Measurements from ENCODE around the gene ITCH. TPM values are rescaled to one million over a fixed set of nuclear protein-coding genes. Genes with fewer than 3 reads are reported as not detected.
"Not testable (repeated sequence)": the region's sequence is repeated elsewhere in the genome, so short reads cannot be mapped to it uniquely, and the experiment has no call there.

ITCH gene
- total and polyA plus RNA-seq, 2 experiments from 2014 or later = 22.1 to 61.2 TPM

DNA sequence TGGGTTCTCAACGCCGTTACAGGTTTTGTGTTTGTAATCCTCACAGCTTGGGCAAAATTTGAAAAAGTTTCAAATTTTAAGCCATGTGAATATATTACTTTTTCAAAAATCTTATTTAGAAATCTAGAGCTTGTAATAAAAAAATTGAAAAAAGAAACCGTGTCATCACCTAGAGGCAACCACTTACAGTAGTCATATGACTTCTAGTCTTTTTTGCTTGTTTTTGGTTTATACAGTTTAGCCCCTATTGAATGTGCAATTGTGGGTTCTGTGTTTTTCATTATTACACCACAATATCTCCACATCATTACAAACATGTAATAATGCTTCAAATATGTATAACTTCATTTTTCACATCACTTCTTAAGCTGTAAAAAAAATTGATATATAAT lies 154.0 kb downstream of the ITCH start:
- WGBS (ENCODE audit: low lambda C conversion rate, missing lambda C conversion rate) = 8% methylated on average over 3 of the region's 3 CpGs

DNA sequence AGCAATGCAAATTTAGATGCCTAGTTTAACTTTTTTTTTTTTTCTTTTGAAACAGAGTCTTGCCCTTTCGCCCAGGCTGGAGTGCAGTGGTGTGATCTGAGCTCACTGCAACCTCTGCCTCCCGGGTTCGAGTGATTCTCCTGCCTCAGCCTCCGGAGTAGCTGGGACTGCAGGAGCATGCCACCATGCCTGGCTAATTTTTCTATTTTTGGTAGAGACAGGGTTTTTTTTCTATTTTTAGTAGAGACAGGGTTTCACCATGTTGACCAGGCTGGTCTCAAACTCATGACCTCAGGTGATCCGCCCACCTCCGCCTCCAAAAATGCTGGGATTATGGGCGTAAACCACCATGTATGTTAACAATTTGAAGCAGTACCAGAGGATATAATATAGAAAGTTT lies 155.8 kb downstream of the ITCH start:
- not testable (repeated sequence) for H3K9me2 ChIP-seq (replicated peaks; ENCODE audit: insufficient read depth); DNase-seq (ENCODE audit: low spot score); H3K4me3 ChIP-seq; H2AFZ ChIP-seq; H3K27ac ChIP-seq; H3K9me3 ChIP-seq (ENCODE audit: low read depth); H3K36me3 ChIP-seq (replicated peaks; ENCODE audit: insufficient read depth, low read depth); H3K4me2 ChIP-seq; H3K27me3 ChIP-seq
- peaks cover 76% of the 10 kb centered on the region for H3K79me2 ChIP-seq
- H4K20me1 ChIP-seq (ENCODE audit: insufficient read depth, poor library complexity, severe bottlenecking) = peaks cover 33% of the 10 kb centered on the region
- peaks cover 20% of the 10 kb centered on the region for H3K4me1 ChIP-seq (ENCODE audit: insufficient read depth)
- WGBS (ENCODE audit: low lambda C conversion rate, missing lambda C conversion rate) = 96% methylated on average over 7 of the region's 7 CpGs

More for the DNA sequence above, 154.0 kb downstream of the ITCH start:
- Histone ChIP-seq H3K4me2 (peak overlapping the region; percentile 83), H3K27ac (peak overlapping the region; percentile 98), H3K9me2 (replicated peaks; ENCODE audit: insufficient read depth) (no peaks in the 10 kb centered on the region), H3K4me3 (peak overlapping the region; percentile 86), H3K27me3 (no peaks in the 10 kb centered on the region), H3K79me2 (peaks cover 58% of the 10 kb centered on the region), H4K20me1 (ENCODE audit: insufficient read depth, poor library complexity, severe bottlenecking) (peaks cover 18% of the 10 kb centered on the region), H3K9me3 (ENCODE audit: low read depth) (no peaks in the 10 kb centered on the region), H3K36me3 (replicated peaks; ENCODE audit: insufficient read depth, low read depth) (no peaks in the 10 kb centered on the region), H2AFZ (peak overlapping the region; percentile 38), H3K4me1 (ENCODE audit: insufficient read depth) (peaks cover 19% of the 10 kb centered on the region)
- no peak for DNase-seq (ENCODE audit: low spot score)
- no peak for TF ChIP-seq EZH2phosphoT487 (IDR thresholded peaks at IDR 0.05; ENCODE audit: low read depth, severe bottlenecking, unreplicated experiment)
- no peak for TF ChIP-seq CTCF (IDR thresholded peaks at IDR 0.05; ENCODE audit: poor library complexity)
- no peak for TF ChIP-seq EZH2 (IDR thresholded peaks at IDR 0.05; ENCODE audit: borderline replicate concordance)

DNA sequence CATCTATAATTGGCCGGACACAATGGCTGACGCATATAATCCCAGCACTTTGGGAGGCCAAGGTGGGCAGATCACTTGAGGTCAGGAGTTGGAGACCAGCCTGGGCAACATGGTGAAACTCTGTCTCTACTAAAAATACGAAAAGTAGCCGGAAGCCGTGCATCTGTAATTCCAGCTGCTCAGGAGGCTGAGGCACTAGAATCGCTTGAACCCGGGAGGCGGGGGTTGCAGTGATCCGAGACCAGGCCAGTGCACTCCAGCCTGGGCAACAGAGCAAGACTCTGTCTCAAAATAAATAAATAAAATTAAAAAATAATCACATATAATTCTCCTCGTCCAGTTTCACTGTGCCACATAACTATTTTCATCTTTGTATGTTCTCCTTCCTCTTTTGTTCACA lies 156.8 kb downstream of the ITCH start:
- not testable (repeated sequence) for H3K27me3 ChIP-seq; H3K4me2 ChIP-seq; H2AFZ ChIP-seq; H3K4me3 ChIP-seq; H3K9me3 ChIP-seq (ENCODE audit: low read depth); H3K27ac ChIP-seq; H3K36me3 ChIP-seq (replicated peaks; ENCODE audit: insufficient read depth, low read depth); H3K9me2 ChIP-seq (replicated peaks; ENCODE audit: insufficient read depth); DNase-seq (ENCODE audit: low spot score)
- Histone ChIP-seq H3K79me2 (peaks cover 82% of the 10 kb centered on the region), H3K4me1 (ENCODE audit: insufficient read depth) (peaks cover 20% of the 10 kb centered on the region), H4K20me1 (ENCODE audit: insufficient read depth, poor library complexity, severe bottlenecking) (peaks cover 35% of the 10 kb centered on the region)
- WGBS (ENCODE audit: low lambda C conversion rate, missing lambda C conversion rate) = 94% methylated on average over 10 of the region's 10 CpGs

DNA sequence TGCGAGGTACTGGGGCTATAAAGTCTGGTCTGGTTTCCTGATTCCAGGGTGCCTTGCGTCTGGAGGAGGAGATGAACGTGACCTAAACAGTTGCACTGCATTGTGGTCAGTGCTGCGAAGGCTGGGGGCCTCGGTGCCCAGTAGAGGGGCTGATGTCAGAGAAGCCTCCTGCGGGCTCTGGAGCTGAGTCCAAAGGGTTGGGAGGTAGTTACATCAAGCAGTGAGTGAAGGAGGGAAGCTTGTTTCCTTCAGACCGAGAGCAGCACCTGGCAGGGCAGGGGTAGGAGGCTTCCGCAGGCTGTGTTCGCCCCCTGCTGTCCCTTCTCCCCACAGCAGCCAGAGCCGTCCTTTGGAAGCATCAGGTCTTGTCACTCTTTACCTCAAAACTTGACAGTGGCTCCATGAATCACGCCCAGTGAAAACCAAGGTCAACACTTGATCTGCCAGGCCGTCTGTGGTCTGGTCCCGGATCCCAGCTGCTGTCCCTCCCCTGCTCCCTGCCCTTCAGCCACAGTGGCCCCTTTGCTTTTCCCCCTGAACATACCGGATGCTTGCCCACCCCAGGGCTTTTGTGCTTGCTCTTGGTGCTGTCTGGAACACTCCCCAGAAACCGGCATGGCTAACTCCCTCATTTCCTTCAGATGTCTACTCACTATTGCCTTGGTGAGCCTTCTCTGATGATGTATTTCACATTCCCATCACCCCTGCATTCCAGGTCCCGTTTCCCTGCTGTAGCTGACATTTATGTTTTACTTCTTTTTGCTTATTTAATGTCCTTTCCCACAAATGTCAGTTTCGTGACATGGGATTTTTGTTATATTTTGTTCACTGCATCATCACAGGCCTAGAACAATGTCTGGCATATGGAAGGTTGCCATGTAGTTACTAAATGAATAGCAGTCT lies 160.1 kb downstream of the ITCH start:
- TF ChIP-seq EZH2phosphoT487 (IDR thresholded peaks at IDR 0.05; ENCODE audit: low read depth, severe bottlenecking, unreplicated experiment) = no peak
- TF ChIP-seq EZH2 (IDR thresholded peaks at IDR 0.05; ENCODE audit: borderline replicate concordance) = no peak
- TF ChIP-seq CTCF (IDR thresholded peaks at IDR 0.05; ENCODE audit: poor library complexity) = peak; percentile 62
- peaks cover 34% of the 10 kb centered on the region for H3K4me1 ChIP-seq (ENCODE audit: insufficient read depth)
- no peak overlapping the region for H3K4me3 ChIP-seq
- H4K20me1 ChIP-seq (ENCODE audit: insufficient read depth, poor library complexity, severe bottlenecking) = peaks cover 38% of the 10 kb centered on the region
- no peaks in the 10 kb centered on the region for H3K27me3 ChIP-seq
- no peaks in the 10 kb centered on the region for H3K9me2 ChIP-seq (replicated peaks; ENCODE audit: insufficient read depth)
- no peaks in the 10 kb centered on the region for H3K9me3 ChIP-seq (ENCODE audit: low read depth)
- H3K36me3 ChIP-seq (replicated peaks; ENCODE audit: insufficient read depth, low read depth) = no peaks in the 10 kb centered on the region
- H2AFZ ChIP-seq = no peak overlapping the region
- 57% methylated on average over 17 of the region's 17 CpGs for WGBS (ENCODE audit: low lambda C conversion rate, missing lambda C conversion rate)
- H3K4me2 ChIP-seq = peak overlapping the region; percentile 41
- H3K27ac ChIP-seq = peak overlapping the region; percentile 74
- H3K79me2 ChIP-seq = peaks cover 83% of the 10 kb centered on the region
- peak; percentile 79 for DNase-seq (ENCODE audit: low spot score)
